GM12864 (cell line): ENCODE measurements around the gene THRA.

Experiments
- DNase-seq: peaks from one replicate; pipeline ENCODE4 v3.0.0-alpha.2; 2011; ENCODE audit warnings: low read depth
- H3K4me3 ChIP-seq: 2 replicates; pipeline ENCODE4 v1.5.1; 2011; ENCODE audit warnings: mild to moderate bottlenecking, low read depth, low read length, control low read depth
- TF ChIP-seq, protein P1 (sequence below): IDR thresholded peaks from 2 replicates; pipeline ENCODE4 v1.5.1; 2011; ENCODE audit warnings: low read depth, mild to moderate bottlenecking, moderate library complexity, low read length, control low read depth, inconsistent platforms; ENCODE audit errors: missing control alignments

The THRA gene

DNA sequence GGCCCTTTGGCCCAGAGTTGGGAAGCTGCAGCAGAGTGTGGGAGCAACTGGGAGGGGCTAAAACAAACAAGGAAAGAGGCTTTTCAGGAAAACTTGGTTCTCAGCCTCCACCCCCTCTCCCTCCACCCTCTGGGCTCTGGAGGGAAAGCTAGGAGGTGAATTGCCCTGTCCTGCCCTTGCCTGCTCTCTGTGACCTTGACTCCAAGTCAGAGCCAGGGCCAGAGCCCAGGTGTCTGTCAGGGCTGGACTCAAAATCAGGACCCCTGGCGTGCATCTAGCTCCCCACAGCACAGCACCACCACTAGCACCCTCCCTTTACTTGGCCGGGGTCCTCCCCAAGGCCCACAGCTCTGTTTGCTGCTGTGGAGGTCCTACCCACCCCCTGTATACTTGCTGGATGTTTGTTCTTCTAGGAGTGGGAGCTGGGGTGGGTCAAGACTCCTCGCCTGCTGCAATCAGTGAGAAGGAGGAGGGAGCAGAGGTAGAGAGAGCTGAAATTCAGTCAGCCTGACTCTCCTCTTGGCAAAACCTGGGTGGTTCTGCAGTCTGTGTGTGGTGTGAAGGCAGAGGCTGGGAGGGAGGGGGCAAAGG is 40.4 kb downstream of the THRA start:
- H3K4me3 ChIP-seq, result no peak overlapping the region
- DNase-seq, result no peak
- TF ChIP-seq, protein P1, sequence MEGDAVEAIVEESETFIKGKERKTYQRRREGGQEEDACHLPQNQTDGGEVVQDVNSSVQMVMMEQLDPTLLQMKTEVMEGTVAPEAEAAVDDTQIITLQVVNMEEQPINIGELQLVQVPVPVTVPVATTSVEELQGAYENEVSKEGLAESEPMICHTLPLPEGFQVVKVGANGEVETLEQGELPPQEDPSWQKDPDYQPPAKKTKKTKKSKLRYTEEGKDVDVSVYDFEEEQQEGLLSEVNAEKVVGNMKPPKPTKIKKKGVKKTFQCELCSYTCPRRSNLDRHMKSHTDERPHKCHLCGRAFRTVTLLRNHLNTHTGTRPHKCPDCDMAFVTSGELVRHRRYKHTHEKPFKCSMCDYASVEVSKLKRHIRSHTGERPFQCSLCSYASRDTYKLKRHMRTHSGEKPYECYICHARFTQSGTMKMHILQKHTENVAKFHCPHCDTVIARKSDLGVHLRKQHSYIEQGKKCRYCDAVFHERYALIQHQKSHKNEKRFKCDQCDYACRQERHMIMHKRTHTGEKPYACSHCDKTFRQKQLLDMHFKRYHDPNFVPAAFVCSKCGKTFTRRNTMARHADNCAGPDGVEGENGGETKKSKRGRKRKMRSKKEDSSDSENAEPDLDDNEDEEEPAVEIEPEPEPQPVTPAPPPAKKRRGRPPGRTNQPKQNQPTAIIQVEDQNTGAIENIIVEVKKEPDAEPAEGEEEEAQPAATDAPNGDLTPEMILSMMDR, result no peak

DNA sequence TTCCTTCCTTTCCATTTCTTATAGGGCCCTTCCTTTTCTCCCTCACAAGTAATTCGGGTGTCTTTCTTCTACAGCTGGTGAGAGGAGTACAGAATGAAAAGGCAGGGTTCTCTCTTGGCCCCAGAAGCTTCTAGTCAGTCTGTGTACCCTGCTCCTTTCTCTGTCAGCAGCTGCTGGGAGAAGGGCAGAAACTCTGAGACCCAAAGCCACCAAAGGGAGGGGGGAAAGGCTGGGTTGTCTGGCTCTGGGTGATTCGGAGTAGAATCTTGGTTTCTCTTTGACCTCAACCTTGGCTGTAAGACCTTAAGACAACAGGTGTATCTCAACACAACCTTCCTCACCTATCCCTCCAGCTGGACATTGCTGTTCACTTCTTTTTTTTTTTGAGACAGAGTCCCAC is 40.9 kb downstream of the THRA start:
- no peak for DNase-seq
- TF ChIP-seq, protein P1, result no peak
- no peak overlapping the region for H3K4me3 ChIP-seq

GRCh38 chr17:40104594-40105486 is 42.1 kb downstream of the THRA start:
- H3K4me3 ChIP-seq, result no peak overlapping the region
- no peak for DNase-seq
- TF ChIP-seq, protein P1, result no peak

GRCh38 chr17:40105861-40106759 is 43.3 kb downstream of the THRA start:
- TF ChIP-seq, protein P1, result no peak
- DNase-seq, result no peak
- H3K4me3 ChIP-seq, result no peak overlapping the region

- no peak overlapping the region for H3K4me3 ChIP-seq
- no peak for DNase-seq
- TF ChIP-seq, protein P1, result no peak
Observed at GRCh38 chr17:40106760-40107521, 44.2 kb downstream of the THRA start.

GRCh38 chr17:40107522-40108174 is 44.9 kb downstream of the THRA start:
- no peak for DNase-seq
- TF ChIP-seq, protein P1, result no peak
- H3K4me3 ChIP-seq, result no peak overlapping the region
